K562 (cell line): ENCODE measurements around the gene KCNC3. TPM values are rescaled to one million over a fixed set of nuclear protein-coding genes. Genes with fewer than 3 reads are reported as not detected.

ENCODE experiments used
- ETV1 ChIP-seq: fragments of 450-650 bp; conservative IDR thresholded peaks from 2 replicates; pipeline ENCODE4 v1.6.1; 2016; ENCODE audit warnings: missing genetic modification characterization, control low read depth, low read depth, missing compliant biosample characterization
- EZH2 ChIP-seq: IDR thresholded peaks from 2 replicates; pipeline ENCODE4 v1.6.1; 2012; ENCODE audit warnings: low read depth, mild to moderate bottlenecking, inconsistent platforms, low read length, borderline replicate concordance
- HNRNPUL1 ChIP-seq: fragments of 200-400 bp; formaldehyde crosslinking; IDR thresholded peaks from 2 replicates; pipeline ENCODE4 v1.6.1; 2017; ENCODE audit warnings: low read length
- HSF4 ChIP-seq: fragments of 250-450 bp; sonication (Bioruptor Pico); IDR thresholded peaks from 2 replicates; pipeline ENCODE4 v2.1.2; 2022; ENCODE audit warnings: mild to moderate bottlenecking, moderate library complexity, borderline replicate concordance
- KDM2B ChIP-seq: fragments of 250-450 bp; sonication (Bioruptor Pico); IDR thresholded peaks from 2 replicates; pipeline ENCODE4 v1.8.0; 2021; ENCODE audit warnings: mild to moderate bottlenecking, moderate library complexity
- NELFE ChIP-seq: IDR thresholded peaks from 2 replicates; pipeline ENCODE4 v1.6.1; 2011; ENCODE audit warnings: mild to moderate bottlenecking; ENCODE audit not compliant: insufficient read depth, insufficient read length
- PYGO2 ChIP-seq: fragments of 450-650 bp; IDR thresholded peaks from 2 replicates; pipeline ENCODE4 v1.6.1; 2016; ENCODE audit warnings: mild to moderate bottlenecking, missing genetic modification characterization, moderate library complexity, missing compliant biosample characterization
- SUPT5H ChIP-seq: fragments of 450-650 bp; IDR thresholded peaks from 2 replicates; pipeline ENCODE4 v1.6.1; 2016
- TFE3 ChIP-seq: fragments of 450-650 bp; formaldehyde crosslinking; IDR thresholded peaks from 2 replicates; pipeline ENCODE4 v1.4.0; 2020; ENCODE audit warnings: mild to moderate bottlenecking, mixed read lengths
- ZC3H4 ChIP-seq: sonication (generic); formaldehyde crosslinking; IDR thresholded peaks from 2 replicates; pipeline ENCODE4 v1.9.0; 2021; ENCODE audit warnings: missing genetic modification reagents, borderline replicate concordance
- ZC3H8 ChIP-seq: fragments of 450-650 bp; IDR thresholded peaks from 2 replicates; pipeline ENCODE4 v1.6.1; 2017
- ZNF174 ChIP-seq: fragments of 250-450 bp; sonication (Bioruptor Pico); IDR thresholded peaks from 2 replicates; pipeline ENCODE4 v1.4.0; 2020; ENCODE audit warnings: mild to moderate bottlenecking
- ZNF24 ChIP-seq: fragments of 450-650 bp; IDR thresholded peaks from 2 replicates; pipeline ENCODE4 v1.6.1; 2016
- ZNF76 ChIP-seq: fragments of 250-450 bp; sonication (Bioruptor Pico); IDR thresholded peaks from 2 replicates; pipeline ENCODE4 v1.4.0; 2020; ENCODE audit warnings: mild to moderate bottlenecking, moderate library complexity, borderline replicate concordance
- ZNF785 ChIP-seq: fragments of 250-450 bp; sonication (Bioruptor Pico); IDR thresholded peaks from 2 replicates; pipeline ENCODE4 v1.4.0; 2020; ENCODE audit warnings: mild to moderate bottlenecking
- polyA plus RNA-seq, 8 experiments: library from polyadenylated mRNA; depleted of rRNA in 4 of 8; stranded (reverse) in 5 of 8; unstranded in 3 of 8; fragments of >200 nt; fragmentation: Nextera tagmentation in 2 of 8; fragmentation: Illumina TruSeq in 1 of 8; extraction: Ambion mirVana in 2 of 8; extraction: Trizol in 1 of 8; gene quantifications; 2 replicates each; pipeline versions ENCODE4 v1.2.1 to v1.2.3, GENCODE V29; 2011 to 2014; ENCODE audit warnings: inconsistent platforms in 1 of 8, missing spikeins in 1 of 8
- total RNA-seq, 7 experiments: library from RNA; depleted of rRNA in 6 of 7; stranded (reverse); fragments of >200 nt in 6 of 7; fragmentation: Illumina TruSeq in 2 of 7; extraction: Trizol in 2 of 7; gene quantifications; 2 replicates each; pipeline versions ENCODE4 v1.2.1 to v1.2.3, GENCODE V29; 2011 to 2021; ENCODE audit warnings: low replicate concordance in 1 of 7
- TF ChIP-seq, protein P1 (sequence below): fragments of 450-650 bp; IDR thresholded peaks from one replicate; pipeline ENCODE4 v1.6.1; 2018; ENCODE audit warnings: mild to moderate bottlenecking, moderate library complexity; ENCODE audit not compliant: partially characterized antibody
- TF ChIP-seq, protein P2 (sequence below), 2 experiments: fragments of 450-650 bp; IDR thresholded peaks; 2 replicates each; pipeline ENCODE4 v1.6.1; 2016; ENCODE audit warnings: mild to moderate bottlenecking in 2 of 2, borderline replicate concordance in 1 of 2, low read depth in 1 of 2, moderate library complexity in 1 of 2

Gene KCNC3
- total and polyA plus RNA-seq, 9 of the 15 experiments (the other 6 are each of a cell fraction or from before 2014, with no cell fraction given), result 0.03 to 26.2 (median 2.0) TPM

DNA sequence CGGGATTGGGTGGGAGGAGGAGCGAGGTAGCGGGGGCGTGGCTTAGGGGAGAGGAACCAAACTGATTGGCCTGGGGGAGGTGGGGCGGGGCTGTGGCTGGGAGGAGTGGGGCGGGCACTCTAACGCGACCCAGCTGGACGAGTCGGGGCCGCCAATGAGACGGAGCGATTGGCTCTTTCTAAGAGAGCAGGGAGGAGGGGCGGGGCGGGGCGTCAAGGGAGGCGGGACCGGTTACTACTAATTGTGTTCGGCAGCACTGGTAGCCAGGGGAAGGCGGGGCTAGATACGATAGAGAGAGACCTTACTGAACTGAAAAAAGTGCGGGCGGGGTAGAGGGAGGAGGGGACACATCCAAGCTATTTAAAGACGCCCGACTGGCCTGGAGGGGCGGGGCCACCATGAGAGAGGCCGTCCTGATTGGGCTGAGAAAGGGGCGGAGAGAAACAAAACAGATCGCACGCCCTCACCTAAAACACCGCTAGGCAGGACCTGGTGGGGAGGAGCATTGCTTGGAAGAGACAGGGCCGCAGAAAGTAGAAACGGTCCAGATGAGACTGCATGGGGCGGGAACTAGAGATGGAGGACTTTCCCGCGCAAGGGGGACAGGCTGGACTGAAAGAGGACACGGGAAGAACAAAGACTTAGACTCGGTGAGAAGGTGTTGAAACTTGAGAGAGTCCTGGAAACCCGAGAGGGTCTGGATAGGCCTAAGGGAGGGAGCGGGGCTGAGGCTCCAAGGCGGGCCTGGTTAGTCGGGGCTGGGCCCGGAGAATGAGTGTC is at the start of gene KCNC3 (continued):
- TF ChIP-seq, protein P1, sequence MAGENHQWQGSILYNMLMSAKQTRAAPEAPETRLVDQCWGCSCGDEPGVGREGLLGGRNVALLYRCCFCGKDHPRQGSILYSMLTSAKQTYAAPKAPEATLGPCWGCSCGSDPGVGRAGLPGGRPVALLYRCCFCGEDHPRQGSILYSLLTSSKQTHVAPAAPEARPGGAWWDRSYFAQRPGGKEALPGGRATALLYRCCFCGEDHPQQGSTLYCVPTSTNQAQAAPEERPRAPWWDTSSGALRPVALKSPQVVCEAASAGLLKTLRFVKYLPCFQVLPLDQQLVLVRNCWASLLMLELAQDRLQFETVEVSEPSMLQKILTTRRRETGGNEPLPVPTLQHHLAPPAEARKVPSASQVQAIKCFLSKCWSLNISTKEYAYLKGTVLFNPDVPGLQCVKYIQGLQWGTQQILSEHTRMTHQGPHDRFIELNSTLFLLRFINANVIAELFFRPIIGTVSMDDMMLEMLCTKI, result no peak
- no peak for TF ChIP-seq NELFE
- peak; percentile 50; the same call in 1 of the 2 replicates for TF ChIP-seq ZNF24
- no peak for TF ChIP-seq ZNF76 (CRISPR knock-in tag)
- TF ChIP-seq PYGO2 (tag), result no peak
- TF ChIP-seq HNRNPUL1, result no peak
- TF ChIP-seq TFE3 (CRISPR knock-in tag), result no peak
- TF ChIP-seq ZNF174 (CRISPR knock-in tag), result no peak
- TF ChIP-seq SUPT5H, result peak; percentile 85
- no peak for TF ChIP-seq ETV1 (tag)
- no peak for TF ChIP-seq EZH2
- no peak for TF ChIP-seq ZC3H4 (CRISPR knock-in tag)
- TF ChIP-seq ZC3H8, result no peak; the same call in none of the 2 replicates
- TF ChIP-seq, protein P2, sequence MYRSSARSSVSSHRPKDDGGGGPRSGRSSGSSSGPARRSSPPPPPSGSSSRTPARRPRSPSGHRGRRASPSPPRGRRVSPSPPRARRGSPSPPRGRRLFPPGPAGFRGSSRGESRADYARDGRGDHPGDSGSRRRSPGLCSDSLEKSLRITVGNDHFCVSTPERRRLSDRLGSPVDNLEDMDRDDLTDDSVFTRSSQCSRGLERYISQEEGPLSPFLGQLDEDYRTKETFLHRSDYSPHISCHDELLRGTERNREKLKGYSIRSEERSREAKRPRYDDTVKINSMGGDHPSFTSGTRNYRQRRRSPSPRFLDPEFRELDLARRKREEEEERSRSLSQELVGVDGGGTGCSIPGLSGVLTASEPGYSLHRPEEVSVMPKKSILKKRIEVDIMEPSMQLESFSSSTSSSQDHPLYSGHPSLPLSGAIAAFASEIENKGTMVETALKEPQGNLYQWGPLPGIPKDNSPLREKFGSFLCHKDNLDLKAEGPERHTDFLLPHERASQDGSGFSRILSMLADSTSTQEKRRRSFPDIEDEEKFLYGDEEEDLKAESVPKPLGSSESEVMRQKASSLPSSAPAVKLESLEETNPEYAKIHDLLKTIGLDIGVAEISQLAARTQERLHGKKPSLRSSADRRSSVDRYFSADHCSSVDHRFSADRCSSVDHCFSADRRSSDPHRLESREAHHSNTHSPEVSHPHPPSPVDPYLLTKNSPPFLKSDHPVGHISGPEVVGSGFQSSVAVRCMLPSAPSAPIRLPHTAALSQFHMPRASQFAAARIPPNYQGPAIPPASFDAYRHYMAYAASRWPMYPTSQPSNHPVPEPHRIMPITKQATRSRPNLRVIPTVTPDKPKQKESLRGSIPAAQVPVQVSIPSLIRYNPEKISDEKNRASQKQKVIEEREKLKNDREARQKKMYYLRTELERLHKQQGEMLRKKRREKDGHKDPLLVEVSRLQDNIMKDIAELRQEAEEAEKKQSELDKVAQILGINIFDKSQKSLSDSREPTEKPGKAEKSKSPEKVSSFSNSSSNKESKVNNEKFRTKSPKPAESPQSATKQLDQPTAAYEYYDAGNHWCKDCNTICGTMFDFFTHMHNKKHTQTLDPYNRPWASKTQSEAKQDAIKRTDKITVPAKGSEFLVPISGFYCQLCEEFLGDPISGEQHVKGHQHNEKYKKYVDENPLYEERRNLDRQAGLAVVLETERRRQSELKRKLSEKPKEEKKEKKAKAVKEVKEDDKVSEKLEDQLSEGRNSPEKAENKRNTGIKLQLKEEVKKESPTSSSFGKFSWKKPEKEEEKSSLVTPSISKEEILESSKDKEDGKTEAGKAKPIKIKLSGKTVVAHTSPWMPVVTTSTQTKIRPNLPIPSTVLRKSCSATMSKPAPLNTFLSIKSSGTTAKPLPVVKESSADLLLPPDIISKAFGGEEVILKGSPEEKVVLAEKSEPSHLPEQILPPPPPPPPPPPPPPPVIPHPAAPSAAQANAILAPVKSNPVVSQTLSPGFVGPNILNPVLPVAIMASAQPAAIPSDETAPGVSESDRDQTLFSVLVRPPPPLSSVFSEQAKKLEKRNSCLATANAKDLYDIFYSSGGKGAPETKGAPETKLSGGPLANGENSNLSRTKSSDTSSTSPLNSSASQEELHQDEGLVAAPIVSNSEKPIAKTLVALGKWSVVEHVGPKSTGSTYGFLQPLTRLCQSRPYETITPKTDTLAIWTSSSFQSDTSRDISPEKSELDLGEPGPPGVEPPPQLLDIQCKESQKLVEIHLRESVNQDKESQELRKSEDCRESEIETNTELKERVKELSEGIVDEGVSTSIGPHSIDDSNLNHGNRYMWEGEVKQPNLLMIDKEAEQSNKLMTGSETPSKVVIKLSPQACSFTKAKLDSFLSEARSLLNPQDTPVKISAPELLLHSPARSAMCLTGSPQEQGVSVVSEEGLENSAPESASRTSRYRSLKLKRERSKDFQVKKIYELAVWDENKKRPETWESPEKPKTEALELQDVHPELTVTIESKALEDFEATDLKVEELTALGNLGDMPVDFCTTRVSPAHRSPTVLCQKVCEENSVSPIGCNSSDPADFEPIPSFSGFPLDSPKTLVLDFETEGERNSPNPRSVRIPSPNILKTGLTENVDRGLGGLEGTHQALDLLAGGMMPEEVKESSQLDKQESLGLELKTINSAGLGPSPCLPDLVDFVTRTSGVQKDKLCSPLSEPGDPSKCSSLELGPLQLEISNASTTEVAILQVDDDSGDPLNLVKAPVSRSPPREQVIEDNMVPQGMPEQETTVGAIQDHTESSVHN (IDR thresholded peaks at IDR 0.05; ENCODE audit: borderline replicate concordance in 1 of 2, low read depth in 1 of 2), result no peak
- TF ChIP-seq KDM2B (CRISPR knock-in tag), result no peak
- no peak for TF ChIP-seq HSF4 (CRISPR knock-in tag)
- TF ChIP-seq ZNF785 (CRISPR knock-in tag), result no peak
